GM19324 (cell line): ENCODE data around the gene ATP1B3.
A peak's percentile ranks its signal among the peaks of the same experiment; 100 is the strongest.
"Not testable (repeated sequence)": the region's sequence is repeated elsewhere in the genome, so short reads cannot be mapped to it uniquely, and the experiment has no call there.

Experiments used
- ATAC-seq: cut with Tn5 transposase; IDR thresholded peaks from one replicate; pipeline ENCODE4 v1.9.1; 2021; ENCODE audit warnings: mild to moderate bottlenecking, moderate library complexity; ENCODE audit not compliant: unreplicated experiment, low FRiP score

Gene ATP1B3

DNA sequence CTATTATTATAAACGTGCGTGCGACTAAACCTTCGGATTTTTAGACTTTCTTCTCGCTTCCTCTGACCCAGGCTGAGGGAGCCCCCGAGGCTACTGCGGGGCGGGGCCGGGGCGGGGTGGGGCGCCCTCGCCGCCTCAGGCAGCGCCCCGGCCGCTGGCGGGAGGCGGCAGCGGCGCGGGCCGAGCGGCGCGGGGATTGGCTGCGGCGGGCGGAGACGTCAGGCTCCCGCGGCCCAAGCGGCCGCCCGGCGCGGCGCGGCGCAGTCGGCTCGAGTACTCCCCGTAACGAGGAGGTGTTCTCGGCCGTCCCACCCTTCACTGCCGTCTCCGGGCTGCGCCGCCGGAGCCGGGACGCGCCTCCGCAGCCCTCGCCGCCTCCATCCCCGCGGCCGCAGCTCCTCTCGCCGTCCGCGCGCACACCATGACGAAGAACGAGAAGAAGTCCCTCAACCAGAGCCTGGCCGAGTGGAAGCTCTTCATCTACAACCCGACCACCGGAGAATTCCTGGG, at the start of gene ATP1B3:
Gene ATP1B3 (plus strand): TSS at position 263 of the 510 bp plus-strand sequence. CDS start 159 bp downstream, at position 422.
- ATAC-seq, result peak; percentile 83

DNA sequence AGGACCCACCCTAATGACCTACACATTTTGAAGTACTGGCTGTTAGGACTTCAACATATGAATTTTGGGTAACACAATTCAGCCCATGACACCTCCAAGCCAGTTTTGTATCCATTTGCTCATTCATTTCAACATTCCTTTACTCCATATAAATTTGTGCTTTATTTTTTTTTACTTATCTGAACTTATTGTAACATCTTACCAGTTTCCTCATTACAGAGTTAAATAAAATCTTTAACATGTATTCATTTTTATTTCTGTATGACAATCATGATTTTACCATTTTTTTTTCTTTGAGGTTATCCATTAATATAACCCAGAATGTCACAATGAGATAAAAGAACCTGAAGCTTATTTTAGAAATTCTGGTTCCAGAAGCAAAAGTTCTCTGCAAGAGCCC, 48.0 kb upstream of the ATP1B3 start:
- no peak for ATAC-seq

DNA sequence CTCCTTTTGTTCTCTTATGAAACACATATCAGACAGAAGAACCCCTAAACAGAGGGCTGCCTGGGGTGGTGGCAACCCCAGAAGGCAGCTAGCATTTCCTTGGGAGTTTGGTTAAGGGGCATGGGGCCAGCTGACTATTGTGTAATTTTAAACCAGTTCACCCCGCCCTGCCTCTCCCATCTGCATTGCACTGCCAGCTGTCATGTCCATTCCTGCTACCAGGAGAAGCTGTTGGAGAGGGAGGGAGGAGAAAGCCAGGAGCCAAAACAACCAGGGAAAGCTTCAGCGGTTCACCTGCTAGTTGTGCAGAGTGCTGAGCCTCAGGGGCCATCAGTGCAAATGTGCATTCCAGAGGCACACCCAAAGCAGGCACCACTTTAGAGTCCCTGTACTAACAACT, 47.6 kb upstream of the ATP1B3 start:
- ATAC-seq, result no peak

DNA sequence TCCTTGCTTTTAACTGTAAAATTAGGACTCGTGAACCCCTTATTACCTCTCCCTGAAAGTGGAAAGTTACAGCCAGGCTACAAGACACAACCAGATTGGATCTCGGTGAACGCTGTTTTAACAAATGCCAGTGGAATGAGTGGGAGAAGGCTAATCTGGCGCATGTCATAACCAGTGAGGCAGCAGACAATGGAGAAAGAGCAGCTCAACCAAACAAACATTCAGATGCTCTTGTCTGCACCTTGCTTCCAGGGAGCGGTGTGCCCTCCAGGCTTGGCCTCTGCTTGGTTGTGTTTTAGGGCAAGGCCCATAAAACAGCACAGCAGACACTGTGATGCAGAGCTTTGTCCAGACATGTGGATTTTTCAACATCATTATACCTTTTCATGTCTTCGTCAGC, 45.9 kb upstream of the ATP1B3 start:
- ATAC-seq, result no peak

DNA sequence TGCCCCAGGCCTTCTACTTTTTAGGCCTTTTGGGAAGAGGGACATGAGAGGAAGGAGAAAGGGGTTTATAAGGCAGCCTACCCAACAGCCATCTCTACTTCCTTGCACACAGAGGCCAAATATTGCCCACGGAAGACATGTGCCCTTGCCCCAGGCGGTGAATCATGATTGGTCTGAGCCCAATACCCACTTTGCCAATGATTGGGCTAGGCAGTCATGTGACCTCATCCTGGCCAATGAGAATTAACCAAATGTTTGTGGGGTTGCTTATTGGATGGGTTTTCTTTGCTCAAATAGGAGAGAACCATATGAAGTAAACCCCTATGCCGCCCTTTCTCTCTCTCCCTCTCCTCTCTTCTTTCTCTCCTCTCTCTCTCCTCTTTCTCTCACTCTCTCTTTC, 42.2 kb upstream of the ATP1B3 start:
- ATAC-seq, result no peak

DNA sequence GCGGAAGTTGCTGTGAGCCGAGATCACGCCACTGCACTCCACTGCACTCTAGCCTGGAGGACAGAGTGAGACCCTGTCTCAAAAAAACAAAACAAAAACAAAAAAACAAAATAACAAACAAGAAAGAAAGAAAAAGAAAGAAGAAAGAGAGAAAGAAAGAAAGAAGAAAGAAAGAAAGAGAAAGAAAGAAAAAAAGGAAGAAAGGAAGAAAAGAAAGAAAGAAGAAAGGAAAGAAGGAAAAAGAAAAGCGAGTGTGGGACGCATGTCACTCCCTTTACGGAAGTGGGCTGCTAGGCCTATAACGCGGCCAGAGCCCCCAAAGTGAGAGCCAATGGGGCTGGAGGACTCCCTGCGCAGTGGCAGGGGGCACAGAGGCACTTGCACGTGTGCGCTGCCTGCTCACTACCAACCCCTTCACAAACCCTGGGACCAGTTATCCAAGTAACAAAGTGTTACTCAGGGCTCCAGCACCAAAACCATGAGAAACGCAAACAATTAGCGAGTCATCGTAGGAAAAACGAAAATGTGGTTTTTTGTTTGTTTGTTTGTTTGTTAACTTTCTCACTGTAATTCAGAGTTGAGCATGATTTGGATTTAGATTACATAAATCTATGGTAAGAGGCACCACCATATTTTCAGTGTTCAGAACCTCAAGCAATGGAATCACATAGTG, 40.8 kb upstream of the ATP1B3 start:
- no peak for ATAC-seq

DNA sequence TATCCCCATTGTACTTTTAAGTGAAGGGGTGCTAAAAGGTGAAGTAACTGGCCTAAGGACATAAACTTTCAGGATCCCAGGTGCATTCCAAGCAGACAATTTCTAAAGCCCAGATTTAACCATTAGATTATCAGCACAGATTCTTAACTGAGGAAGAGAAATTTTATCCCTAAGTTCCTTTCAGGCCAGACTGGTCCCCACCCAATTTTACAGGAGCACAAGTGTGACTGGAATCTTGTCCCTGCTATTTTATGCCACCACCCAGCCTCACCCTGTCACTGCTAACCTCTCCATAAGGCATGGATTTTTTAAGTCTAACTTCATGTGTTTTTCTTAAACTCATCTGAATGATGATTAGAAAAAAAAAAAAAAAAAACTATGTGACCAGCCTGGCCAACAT, 37.1 kb upstream of the ATP1B3 start:
- ATAC-seq, result no peak

DNA sequence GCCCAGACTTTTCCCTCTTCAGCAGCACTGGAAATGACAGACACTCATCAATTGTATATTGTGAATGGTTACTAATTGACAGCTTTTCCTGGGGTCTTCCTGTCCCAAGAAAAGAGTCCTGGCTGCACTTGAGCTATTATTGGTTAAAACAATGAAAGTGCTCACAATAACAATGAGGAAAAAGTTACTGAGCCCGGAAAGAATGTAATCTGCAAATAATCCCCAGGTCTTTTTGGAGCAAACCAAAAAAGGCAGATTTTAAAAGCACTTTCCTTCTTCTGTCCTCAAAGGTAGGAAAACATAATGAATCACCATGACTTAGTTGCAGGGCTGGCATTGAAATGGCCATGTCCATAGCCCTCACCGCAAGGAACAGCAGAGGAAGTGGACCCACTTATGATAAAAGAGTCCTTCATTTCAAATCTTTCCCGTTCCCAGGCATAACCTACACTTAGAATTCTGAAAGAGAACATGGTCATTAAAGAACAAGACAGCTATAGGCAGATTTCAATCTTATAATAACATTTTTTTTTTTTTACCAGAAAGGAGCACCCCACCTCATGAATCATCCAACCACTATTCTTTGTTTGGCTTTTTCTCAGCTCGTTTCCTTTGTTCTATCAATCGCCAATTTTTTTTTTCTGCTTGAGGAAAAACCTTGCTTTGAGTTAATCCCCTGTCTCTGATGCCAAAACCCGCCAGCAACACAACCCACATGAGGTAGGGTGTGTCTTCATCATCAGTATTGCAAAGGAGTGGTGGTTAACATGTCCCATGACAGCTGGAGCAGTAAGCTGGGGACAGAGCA, 35.5 kb upstream of the ATP1B3 start:
- ATAC-seq, result no peak

DNA sequence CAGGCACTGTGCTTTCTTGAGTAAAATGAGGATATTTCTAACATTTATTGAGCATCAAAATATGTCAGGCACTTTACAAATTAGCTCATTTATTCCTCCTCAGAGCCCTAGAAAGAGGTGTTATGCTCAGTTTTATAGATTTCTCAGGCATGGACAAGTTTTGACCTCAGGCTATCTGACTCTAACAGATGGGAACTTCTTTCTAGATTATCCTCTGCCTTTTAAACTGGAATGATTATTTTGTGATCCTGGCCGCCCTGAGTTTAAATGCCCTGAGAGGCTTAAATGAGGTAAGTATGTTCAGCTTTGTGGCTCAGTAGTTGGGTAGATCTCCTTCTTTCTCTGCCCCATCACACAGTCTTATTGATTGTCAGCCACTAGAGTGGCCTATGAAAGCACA, 32.3 kb upstream of the ATP1B3 start:
- no peak for ATAC-seq

DNA sequence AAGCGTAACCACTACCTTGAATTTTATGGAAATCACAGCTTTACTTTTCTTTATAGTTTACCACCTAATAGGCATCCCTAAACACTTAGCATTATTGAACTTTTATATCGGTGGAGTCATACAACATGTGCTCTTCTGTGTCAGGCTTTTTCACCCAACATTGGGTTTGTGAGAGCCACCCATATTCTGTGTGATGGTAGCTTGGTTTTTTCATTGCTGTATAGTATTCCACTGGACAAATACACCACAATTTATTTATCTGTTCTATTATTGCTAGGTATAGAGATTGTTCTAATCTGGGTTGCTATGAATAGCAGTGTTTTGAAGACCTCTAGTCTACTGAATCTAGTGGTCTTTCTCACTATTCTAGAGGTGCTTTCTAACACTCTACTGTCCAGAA, 31.6 kb upstream of the ATP1B3 start:
- ATAC-seq, result no peak

DNA sequence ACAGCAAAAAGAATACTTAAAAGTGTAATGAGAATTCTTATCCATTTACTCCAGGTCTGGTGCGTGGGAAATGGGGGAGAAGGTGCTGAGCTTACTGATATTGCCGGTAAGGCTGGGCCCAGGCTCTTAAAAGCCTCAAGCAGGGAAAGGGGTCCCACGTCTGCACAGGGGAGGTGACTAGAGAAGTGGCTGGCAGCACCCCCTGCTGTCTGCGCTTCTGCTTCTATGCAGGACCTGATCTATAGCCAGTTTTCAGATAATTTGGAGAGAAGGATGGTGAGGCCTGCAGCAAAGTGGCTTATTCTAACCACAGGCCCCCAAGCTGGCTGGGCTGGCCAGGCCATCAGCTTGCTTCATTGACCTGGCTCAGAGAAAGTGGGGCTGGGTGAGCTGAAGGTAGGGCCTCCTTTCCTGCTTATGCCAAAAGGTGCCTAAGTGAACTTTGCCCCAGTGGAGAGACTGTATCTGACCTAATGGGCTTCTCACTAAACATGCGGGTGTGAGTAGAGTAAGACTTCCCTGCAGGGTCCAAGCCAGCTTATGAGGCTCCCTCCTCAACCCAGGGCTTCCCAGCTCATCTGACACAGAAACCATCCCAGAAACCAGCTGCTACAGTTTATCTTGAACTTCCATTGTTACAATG, 30.9 kb upstream of the ATP1B3 start:
- ATAC-seq, result no peak

DNA sequence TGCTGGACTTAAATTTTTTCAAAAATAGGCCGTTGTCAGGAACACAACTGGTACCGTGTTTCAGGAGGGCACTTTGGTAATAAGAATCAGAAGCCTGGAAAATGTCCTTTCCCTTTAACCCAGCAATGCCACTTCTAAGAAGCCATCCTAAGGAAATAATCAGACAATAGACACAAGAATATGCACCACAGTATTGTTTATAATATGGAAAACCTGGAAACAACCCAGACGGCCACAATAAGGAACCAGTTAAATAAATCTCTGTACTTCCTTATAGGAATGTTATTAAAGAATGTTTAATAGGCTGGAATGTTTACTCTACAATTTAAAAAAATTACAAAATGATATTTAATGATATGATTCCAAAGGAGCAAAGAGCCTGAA, 30.4 kb upstream of the ATP1B3 start:
- ATAC-seq, result no peak

DNA sequence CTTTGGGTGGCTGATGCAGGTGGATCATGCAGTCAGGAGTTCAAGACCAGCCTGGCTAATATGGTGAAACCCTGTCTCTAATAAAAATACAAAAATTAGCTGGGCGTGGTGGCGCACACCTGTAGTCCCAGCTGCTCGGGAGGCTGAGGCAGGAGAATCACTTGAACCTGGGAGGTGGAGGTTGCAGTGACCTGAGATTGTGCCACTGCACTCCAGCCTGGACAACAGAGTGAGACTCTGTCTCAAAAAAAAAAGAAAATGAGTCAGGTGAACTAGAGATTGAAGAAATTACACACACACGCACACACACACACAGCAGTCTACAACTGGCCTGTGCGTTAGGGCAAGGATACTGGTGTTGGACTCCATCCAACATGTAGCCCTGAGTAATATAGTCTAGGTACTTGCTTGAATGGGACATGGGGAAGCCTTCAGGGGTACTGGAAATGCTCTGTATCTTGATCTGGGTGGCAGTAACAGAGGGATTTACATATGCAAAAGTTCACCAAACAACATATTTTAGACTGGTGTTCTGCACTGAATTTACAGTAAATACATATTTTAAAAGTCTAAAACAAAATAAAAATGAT, 28.2 kb upstream of the ATP1B3 start:
- ATAC-seq, result not testable (repeated sequence)

DNA sequence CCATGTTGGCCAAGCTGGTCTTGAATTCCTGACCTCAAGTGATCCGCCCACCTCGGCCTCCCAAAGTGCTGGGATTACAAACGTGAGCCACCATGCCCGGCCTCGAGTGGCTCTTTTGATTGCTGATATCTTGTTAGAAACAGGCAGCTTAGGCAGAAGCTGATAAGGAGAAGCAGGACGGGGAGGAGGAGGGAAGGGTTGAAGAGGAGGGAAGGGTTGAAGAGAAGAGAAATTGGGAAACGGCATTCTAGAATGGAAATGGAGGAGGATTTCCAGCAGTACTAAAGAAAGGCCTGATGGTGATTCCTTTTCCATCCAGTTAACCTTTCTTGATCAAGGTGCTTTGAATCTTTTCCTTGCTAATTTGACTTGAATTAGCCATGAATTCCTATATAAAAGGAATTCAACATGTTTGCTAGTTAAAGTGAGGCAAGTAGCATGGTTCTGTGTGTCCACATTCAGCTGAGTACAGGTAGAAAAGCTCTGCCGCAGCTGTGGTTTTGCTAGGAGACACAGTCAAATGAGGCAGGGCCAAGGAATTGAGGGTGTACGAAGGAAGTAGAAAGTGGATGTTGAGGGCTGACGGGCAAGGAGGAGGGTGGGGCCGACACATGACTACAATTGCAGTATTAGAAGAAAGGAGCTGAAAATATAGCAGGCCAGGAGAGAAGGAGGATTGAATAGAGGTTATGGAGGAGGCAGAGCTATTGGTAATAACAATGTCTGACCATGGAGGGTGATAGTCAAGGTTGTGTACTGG, 27.2 kb upstream of the ATP1B3 start:
- no peak for ATAC-seq

DNA sequence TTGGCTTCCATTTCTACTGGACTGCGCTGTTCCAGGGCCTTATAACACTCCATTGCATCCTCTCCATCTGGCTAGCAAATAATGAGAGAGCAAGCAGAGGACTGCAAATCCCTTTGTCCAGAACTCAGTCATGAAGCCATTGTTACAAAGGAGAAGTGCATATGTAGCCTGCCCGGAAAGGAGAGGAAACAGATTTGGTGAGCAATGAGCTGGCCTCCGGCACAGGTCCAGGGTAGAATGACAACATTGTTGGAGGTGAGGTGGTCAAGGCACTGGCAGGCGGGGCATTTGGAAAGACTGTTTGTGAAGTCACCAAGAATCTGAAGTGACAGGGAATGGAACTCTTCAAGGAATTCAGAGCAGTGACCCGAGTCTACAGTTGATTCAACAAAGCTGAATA, 25.0 kb upstream of the ATP1B3 start:
- no peak for ATAC-seq

DNA sequence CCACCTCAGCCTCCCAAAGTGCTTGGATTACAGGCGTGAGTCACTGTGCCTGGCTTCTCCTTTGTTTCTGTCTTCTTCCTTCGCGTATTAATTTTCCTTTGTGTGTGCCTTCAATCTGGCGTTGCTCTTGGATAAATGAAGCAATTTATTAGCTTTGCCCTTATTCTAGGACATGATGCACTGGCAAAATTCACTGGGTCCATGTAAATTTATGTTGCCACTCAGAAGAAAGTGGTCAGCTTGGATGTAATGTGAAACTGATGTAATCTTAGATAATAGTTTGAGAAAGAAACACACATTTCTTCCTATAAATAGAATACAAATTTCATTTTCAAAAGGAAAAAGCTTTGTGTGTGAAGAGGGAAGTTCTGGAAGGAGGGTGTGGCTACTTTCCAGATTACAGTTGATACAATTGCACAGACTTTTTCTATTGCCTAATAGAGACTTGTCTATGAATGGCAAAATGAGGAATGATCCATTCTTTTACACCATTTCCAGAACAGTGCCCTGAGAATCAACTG, 23.3 kb upstream of the ATP1B3 start:
- ATAC-seq, result no peak

DNA sequence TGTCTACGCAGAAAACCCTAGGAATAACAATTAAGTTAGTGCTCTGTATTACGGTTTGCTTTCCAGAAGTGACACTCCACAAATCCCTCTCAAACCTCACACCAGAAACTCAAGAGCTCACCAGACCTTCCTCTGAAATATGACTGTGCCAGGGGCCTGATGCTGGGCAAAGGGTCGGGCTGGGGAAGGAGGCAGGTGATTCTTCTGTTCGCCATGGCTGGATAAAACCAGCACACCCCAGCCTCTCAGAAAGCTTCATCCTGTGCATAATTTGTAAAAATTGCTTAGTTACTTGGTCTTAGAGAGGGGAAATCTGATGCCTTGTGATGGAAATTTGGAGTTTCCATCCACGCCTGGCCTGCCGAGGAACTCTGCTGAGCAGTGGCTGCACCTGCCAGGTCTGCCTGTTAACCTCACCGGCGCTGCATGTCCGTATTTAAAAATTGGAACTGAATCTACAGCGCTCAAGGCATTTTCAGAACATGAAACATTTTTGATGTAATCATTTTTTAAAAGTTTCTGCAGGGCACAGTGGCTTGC, 22.7 kb upstream of the ATP1B3 start:
- ATAC-seq, result no peak

DNA sequence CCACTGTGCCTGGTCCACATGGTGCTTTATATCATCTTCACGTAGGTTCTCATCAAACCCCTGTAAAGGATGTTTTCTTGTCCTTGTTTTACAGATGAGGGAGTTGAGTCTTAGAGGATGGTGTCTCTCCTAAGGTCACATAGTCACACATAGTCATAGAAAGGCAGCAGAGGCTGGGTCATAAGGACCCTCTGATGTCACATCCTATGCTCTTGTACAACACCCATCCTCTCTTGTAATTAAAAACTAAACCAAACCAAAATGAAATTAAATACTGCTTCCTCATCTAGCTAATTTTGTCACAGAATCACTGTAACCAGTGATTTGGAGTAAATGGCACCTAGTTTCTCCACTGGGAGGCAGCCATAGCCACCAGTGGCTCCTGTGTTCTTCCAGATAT, 21.8 kb upstream of the ATP1B3 start:
- ATAC-seq, result no peak

DNA sequence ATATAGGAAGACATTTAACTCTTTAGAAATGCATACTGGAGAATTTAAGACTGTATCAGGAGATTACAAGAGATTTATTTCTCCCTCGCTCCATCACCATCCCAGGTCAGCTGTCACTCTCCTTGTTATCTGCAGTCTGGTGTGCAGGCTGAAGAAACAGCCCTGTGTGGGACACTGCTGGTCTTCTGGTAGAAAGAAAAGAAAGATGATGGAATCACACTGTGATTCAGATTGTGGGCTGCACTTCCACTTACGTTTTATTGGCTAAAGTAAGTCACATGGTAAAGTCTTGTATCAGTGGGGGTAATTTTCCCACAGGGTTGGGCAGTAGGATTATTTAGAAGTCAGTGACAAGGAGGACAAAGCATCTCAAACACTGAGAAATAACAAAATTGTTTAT, 18.1 kb upstream of the ATP1B3 start:
- ATAC-seq, result no peak

DNA sequence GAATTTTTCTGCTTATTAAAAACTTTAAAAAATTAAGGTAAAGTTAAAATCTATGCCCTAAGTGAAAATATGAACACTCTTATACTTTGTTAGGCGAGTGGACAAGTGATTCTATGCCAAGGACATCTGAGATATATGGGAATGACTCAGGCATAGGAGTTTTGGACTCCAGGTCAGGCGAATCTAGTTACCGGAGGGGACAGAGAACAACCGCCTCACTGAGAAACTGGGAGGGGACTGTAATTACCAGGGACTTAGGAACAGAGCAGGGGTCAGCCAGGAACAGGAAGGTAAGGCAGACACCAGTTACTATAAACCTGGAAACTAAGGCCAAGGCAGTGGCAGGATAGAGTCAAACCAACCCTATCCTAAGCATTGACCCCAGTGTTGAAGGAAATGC, 16.8 kb upstream of the ATP1B3 start:
- ATAC-seq, result no peak
